ENCODE measurements around the gene RNASE7.

Gene RNASE7

DNA sequence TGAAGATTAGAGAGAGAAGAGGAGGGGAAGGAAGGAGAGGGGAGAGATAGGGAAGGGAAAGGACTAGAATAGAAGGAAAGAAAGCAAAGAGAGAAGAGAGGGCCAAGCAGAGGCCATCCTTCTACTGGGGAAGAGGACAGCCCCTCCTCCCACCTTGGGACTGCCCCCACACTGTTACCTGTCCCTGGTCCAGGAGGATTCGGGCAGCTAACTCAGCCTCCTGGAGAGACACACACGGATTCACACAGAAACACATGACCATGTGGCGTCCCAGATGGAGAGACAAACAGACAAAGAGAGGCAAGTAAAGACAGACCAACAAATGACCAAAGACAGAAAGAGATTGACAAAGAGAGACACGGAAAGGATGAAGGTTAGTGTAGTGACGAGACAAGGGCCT is 19.5 kb upstream of the RNASE7 start:
- H3K4me3 ChIP-seq (ENCODE audit: insufficient read depth, low read length, poor library complexity, severe bottlenecking): no peak overlapping the region
- H3K79me2 ChIP-seq (ENCODE audit: insufficient read depth, low read length): no peaks in the 10 kb centered on the region
- no peaks in the 10 kb centered on the region for H3K27me3 ChIP-seq (ENCODE audit: low read length)
- H3K9ac ChIP-seq (ENCODE audit: low read length): no peak overlapping the region
- H3K27ac ChIP-seq (ENCODE audit: low read depth, low read length): no peak overlapping the region
- H4K20me1 ChIP-seq (ENCODE audit: low read depth, low read length): no peaks in the 10 kb centered on the region
- H3K9me2 ChIP-seq (replicated peaks; ENCODE audit: insufficient read depth, low read length): no peaks in the 10 kb centered on the region
- TF ChIP-seq, protein P1, sequence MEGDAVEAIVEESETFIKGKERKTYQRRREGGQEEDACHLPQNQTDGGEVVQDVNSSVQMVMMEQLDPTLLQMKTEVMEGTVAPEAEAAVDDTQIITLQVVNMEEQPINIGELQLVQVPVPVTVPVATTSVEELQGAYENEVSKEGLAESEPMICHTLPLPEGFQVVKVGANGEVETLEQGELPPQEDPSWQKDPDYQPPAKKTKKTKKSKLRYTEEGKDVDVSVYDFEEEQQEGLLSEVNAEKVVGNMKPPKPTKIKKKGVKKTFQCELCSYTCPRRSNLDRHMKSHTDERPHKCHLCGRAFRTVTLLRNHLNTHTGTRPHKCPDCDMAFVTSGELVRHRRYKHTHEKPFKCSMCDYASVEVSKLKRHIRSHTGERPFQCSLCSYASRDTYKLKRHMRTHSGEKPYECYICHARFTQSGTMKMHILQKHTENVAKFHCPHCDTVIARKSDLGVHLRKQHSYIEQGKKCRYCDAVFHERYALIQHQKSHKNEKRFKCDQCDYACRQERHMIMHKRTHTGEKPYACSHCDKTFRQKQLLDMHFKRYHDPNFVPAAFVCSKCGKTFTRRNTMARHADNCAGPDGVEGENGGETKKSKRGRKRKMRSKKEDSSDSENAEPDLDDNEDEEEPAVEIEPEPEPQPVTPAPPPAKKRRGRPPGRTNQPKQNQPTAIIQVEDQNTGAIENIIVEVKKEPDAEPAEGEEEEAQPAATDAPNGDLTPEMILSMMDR (IDR thresholded peaks at IDR 0.05; ENCODE audit: insufficient read depth, low read length, poor library complexity, severe bottlenecking): no peak
- TF ChIP-seq EZH2phosphoT487 (conservative IDR thresholded peaks at IDR 0.05; ENCODE audit: low read length): no peak
- H3F3A ChIP-seq (ENCODE audit: insufficient read depth): no peaks in the 10 kb centered on the region
- H2AFZ ChIP-seq (ENCODE audit: low read depth, low read length, severe bottlenecking): no peak overlapping the region
- no peaks in the 10 kb centered on the region for H3K9me3 ChIP-seq (ENCODE audit: insufficient read depth, low read length)
- H3K4me2 ChIP-seq (ENCODE audit: low read depth, low read length, poor library complexity, severe bottlenecking): no peak overlapping the region
- no peaks in the 10 kb centered on the region for H3K36me3 ChIP-seq (ENCODE audit: low read length)

DNA sequence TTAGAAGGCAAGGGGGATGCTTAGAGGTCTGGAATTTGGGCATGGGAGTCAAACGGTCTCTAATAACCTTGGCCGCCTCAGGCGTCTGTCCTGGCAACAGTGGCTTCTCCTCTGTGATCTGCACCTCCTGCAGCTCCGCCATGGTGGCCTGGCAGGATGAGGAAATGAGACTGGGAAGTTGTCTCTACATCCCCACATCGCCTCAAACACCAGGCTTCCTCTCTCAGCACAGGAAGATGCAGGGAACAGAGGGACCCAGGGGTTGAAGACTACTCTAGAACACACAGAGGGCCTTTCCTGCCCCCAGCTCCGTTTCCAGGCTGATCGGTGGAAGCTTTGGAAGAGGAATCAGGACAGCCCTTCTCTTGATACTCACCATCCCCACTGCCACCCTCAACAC is 19.0 kb upstream of the RNASE7 start:
- H2AFZ ChIP-seq (ENCODE audit: low read depth, low read length, severe bottlenecking): no peak overlapping the region
- no peaks in the 10 kb centered on the region for H3K79me2 ChIP-seq (ENCODE audit: insufficient read depth, low read length)
- TF ChIP-seq, protein P1 (IDR thresholded peaks at IDR 0.05; ENCODE audit: insufficient read depth, low read length, poor library complexity, severe bottlenecking): no peak
- no peak for TF ChIP-seq EZH2phosphoT487 (conservative IDR thresholded peaks at IDR 0.05; ENCODE audit: low read length)
- H3K36me3 ChIP-seq (ENCODE audit: low read length): no peaks in the 10 kb centered on the region
- no peaks in the 10 kb centered on the region for H4K20me1 ChIP-seq (ENCODE audit: low read depth, low read length)
- H3K27me3 ChIP-seq (ENCODE audit: low read length): no peaks in the 10 kb centered on the region
- no peak overlapping the region for H3K9ac ChIP-seq (ENCODE audit: low read length)
- no peak overlapping the region for H3K4me3 ChIP-seq (ENCODE audit: insufficient read depth, low read length, poor library complexity, severe bottlenecking)
- H3K9me2 ChIP-seq (replicated peaks; ENCODE audit: insufficient read depth, low read length): no peaks in the 10 kb centered on the region
- H3K27ac ChIP-seq (ENCODE audit: low read depth, low read length): no peak overlapping the region
- H3K9me3 ChIP-seq (ENCODE audit: insufficient read depth, low read length): no peaks in the 10 kb centered on the region
- no peak overlapping the region for H3K4me2 ChIP-seq (ENCODE audit: low read depth, low read length, poor library complexity, severe bottlenecking)
- no peaks in the 10 kb centered on the region for H3F3A ChIP-seq (ENCODE audit: insufficient read depth)

DNA sequence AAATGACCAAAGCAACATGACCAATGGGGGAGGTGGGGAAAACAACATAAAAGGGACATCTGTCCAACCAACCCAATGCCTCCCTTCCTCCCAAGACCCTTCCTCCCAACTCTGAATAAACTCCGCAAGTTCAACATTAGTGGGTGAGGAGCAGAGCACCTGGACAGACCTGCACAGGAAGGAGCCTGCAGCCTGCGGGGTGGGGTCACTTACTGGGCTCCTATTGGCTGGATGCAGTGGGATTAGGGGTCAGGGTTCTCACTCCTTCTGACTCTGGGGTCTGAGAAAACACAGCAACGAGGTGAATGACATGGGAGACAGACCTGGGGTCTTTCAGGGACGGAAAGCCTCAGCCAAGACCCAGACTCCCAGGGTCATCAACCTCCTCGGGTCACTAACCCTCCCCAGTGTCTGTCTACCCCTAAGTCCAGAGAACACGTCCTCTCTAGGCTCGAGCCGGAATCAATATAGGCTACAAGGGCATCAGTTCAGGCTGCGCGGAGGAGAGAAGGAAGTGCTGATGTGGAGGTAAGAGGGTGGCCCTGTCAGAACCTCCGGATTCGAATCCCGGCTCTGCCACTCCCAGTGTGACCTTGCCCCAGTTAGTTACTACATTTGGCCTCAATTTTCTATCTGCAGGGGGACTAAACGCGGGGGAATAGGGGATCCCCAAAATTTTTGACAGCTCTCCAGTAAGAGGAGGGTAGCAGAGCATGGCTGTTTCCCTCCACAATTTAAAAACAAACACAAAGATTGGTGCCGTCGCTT is 18.2 kb upstream of the RNASE7 start:
- TF ChIP-seq, protein P1 (IDR thresholded peaks at IDR 0.05; ENCODE audit: insufficient read depth, low read length, poor library complexity, severe bottlenecking): no peak
- no peak for TF ChIP-seq EZH2phosphoT487 (conservative IDR thresholded peaks at IDR 0.05; ENCODE audit: low read length)
- Histone ChIP-seq H3F3A (ENCODE audit: insufficient read depth) (no peaks in the 10 kb centered on the region), H3K4me2 (ENCODE audit: low read depth, low read length, poor library complexity, severe bottlenecking) (no peak overlapping the region), H3K9me2 (replicated peaks; ENCODE audit: insufficient read depth, low read length) (no peaks in the 10 kb centered on the region), H3K79me2 (ENCODE audit: insufficient read depth, low read length) (no peaks in the 10 kb centered on the region), H3K9me3 (ENCODE audit: insufficient read depth, low read length) (no peaks in the 10 kb centered on the region), H3K36me3 (ENCODE audit: low read length) (no peaks in the 10 kb centered on the region), H3K27ac (ENCODE audit: low read depth, low read length) (no peak overlapping the region), H4K20me1 (ENCODE audit: low read depth, low read length) (no peaks in the 10 kb centered on the region), H3K27me3 (ENCODE audit: low read length) (no peaks in the 10 kb centered on the region), H3K4me3 (ENCODE audit: insufficient read depth, low read length, poor library complexity, severe bottlenecking) (no peak overlapping the region), H2AFZ (ENCODE audit: low read depth, low read length, severe bottlenecking) (no peak overlapping the region), H3K9ac (ENCODE audit: low read length) (no peak overlapping the region)
